Keratinocyte (primary cell): ENCODE data around the gene NECTIN1.

ENCODE experiments used
- CTCF ChIP-seq, 3 experiments: IDR thresholded peaks in 1 of 3; conservative IDR thresholded peaks in 1 of 3; optimal IDR thresholded peaks in 1 of 3; 2 replicates in 2 of 3; 3 replicates in 1 of 3; pipeline versions ENCODE3 to v1.5.1; 2011; ENCODE audit warnings: low read length in 3 of 3, mild to moderate bottlenecking in 3 of 3, moderate library complexity in 2 of 3, control low read depth in 1 of 3, inconsistent platforms in 1 of 3; ENCODE audit not compliant: insufficient read depth in 2 of 3; ENCODE audit errors: extremely low read depth in 1 of 3
- EZH2 ChIP-seq: IDR thresholded peaks from one replicate; pipeline ENCODE4 v1.6.1; 2012; ENCODE audit warnings: inconsistent platforms, mild to moderate bottlenecking, low read length, moderate library complexity

GRCh38 chr11:119724956-119725355 is 4.0 kb downstream of the NECTIN1 start:
- no peak for TF ChIP-seq CTCF (optimal IDR thresholded peaks at IDR 0.05 in 1 of 3, IDR thresholded peaks at IDR 0.05 in 1 of 3, conservative IDR thresholded peaks at IDR 0.05 in 1 of 3; ENCODE audit: extremely low read depth in 1 of 3, insufficient read depth in 2 of 3, low read length in 3 of 3)
- TF ChIP-seq EZH2 = no peak
